ENCODE data around the gene CAMTA1. TPM values are rescaled to one million over a fixed set of nuclear protein-coding genes. Genes with fewer than 3 reads are reported as not detected.

CAMTA1 gene
- polyA plus RNA-seq, 1 donor from 2014 or later = 79.0 TPM

DNA sequence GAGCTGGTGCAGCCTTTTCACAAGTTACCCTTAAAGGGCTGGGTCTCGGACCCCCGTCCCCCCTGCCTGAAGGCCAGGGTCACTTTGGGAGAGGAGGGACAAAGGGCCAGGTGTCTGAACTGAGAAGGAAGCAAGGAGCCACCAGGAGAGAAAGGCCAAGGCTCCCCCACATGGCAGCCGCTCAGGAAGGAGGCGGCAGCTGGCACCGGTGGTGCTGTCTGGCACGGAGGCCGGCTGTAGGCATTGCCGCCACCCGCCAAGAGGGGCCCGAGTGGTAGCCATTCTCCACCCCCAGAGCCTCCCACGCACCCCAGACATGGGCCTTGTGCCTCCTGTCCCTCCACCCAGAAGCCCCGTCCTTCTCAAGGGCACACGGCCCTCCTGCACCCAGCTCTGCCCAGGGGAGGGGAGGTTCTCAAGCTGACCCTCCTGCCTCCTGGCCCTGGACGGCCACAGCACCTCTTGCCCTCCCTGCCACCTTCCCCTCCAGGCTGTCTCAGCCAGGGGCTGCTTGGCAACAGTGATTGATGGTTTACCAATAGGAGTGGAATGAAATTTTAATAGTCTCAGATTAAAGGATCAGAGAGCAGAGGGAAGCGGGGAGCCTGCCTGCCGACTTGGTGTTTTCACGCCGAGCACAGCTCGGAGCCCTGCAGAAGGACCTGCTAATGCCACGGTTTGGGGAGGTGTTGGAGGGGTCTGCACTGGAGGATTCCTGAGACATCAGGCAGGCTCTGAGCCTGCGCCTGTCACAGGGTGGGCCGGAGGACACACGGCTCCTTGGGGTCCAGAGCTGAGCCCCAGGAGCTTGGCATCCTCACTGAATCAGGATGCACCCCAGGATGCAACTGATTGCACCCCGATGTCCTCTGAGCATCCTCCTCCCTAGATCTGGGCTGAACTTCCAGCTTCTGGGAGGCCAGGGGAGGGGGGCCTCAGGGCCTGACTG lies 773.9 kb downstream of the CAMTA1 start:
- Mint-ChIP-seq H3K4me3 (no peak overlapping the region), H3K27me3 (peaks cover 5% of the 10 kb centered on the region), H3K4me1 (no peaks in the 10 kb centered on the region), H3K36me3 (peaks cover 2% of the 10 kb centered on the region), H3K9me3 (peaks cover 0 to 2% (median 0%) of the 10 kb centered on the region in 3 donors), H3K27ac (no peak overlapping the region)

DNA sequence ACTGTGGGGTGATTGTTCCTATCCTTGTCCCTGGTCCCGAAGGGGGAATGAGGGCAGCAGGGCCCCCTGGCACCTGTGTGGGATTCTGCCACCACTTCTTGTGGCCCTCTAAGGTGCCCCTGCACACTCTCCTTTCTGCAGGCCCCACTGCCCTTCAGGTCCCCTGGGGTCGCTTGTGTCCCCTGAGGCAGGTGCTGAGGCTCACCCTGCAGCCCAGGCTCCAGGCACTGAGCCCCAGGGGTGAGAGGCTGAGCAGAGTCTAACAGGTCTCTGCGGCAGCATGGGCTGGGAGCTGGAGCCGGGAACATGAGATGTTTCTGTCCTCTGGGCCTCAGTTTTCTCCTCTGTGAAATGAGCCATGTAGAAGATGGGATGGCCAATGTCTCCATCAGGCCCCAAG lies 774.9 kb downstream of the CAMTA1 start:
- H3K4me1 Mint-ChIP-seq = no peaks in the 10 kb centered on the region
- H3K27me3 Mint-ChIP-seq = peaks cover 5% of the 10 kb centered on the region
- H3K27ac Mint-ChIP-seq = no peak overlapping the region
- no peaks in the 10 kb centered on the region for H3K9me3 Mint-ChIP-seq
- H3K36me3 Mint-ChIP-seq = no peaks in the 10 kb centered on the region
- no peak overlapping the region for H3K4me3 Mint-ChIP-seq

DNA sequence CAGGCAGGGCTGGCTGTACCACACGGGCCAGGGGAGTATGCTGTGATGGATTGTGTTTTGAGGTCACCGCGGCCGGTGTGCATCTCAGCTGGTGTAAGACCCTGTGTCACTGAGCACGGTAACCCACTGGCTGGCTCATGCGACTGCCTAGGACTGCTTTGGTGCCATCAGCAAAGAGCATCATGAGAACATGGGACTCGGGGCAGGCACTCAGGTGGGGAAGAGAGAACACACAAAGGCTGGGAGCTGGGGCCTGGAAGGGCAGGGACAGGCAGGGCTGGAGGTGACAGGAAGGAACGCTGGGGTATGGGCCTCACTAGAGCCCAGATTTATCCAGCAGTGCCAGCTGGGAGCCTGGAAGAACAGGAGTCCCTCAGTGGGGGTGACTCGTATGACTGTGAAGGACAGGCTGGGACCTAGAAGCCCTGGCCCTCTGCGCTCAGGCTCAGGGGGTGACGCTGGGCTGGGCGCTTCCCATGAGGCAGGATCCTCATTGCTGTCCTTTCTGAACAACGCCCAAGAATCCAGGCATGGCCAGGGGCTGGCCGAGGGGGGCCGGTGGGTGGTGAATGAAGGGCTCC lies 775.4 kb downstream of the CAMTA1 start:
- H3K4me1 Mint-ChIP-seq = no peaks in the 10 kb centered on the region
- no peaks in the 10 kb centered on the region for H3K36me3 Mint-ChIP-seq
- no peak overlapping the region for H3K27ac Mint-ChIP-seq
- H3K27me3 Mint-ChIP-seq = peaks cover 3% of the 10 kb centered on the region
- no peak overlapping the region for H3K4me3 Mint-ChIP-seq
- no peaks in the 10 kb centered on the region for H3K9me3 Mint-ChIP-seq

- Mint-ChIP-seq H3K27ac (no peak overlapping the region), H3K4me3 (no peak overlapping the region), H3K9me3 (no peaks in the 10 kb centered on the region), H3K36me3 (no peaks in the 10 kb centered on the region), H3K4me1 (no peaks in the 10 kb centered on the region), H3K27me3 (peaks cover 1% of the 10 kb centered on the region)
Measured at GRCh38 chr1:7561331-7561921, 776.2 kb downstream of the CAMTA1 start.

GRCh38 chr1:7561936-7562728 lies 776.9 kb downstream of the CAMTA1 start:
- Mint-ChIP-seq H3K4me1 (no peaks in the 10 kb centered on the region), H3K27ac (no peak overlapping the region), H3K27me3 (peaks cover 1% of the 10 kb centered on the region), H3K4me3 (no peak overlapping the region), H3K9me3 (no peaks in the 10 kb centered on the region), H3K36me3 (no peaks in the 10 kb centered on the region)

DNA sequence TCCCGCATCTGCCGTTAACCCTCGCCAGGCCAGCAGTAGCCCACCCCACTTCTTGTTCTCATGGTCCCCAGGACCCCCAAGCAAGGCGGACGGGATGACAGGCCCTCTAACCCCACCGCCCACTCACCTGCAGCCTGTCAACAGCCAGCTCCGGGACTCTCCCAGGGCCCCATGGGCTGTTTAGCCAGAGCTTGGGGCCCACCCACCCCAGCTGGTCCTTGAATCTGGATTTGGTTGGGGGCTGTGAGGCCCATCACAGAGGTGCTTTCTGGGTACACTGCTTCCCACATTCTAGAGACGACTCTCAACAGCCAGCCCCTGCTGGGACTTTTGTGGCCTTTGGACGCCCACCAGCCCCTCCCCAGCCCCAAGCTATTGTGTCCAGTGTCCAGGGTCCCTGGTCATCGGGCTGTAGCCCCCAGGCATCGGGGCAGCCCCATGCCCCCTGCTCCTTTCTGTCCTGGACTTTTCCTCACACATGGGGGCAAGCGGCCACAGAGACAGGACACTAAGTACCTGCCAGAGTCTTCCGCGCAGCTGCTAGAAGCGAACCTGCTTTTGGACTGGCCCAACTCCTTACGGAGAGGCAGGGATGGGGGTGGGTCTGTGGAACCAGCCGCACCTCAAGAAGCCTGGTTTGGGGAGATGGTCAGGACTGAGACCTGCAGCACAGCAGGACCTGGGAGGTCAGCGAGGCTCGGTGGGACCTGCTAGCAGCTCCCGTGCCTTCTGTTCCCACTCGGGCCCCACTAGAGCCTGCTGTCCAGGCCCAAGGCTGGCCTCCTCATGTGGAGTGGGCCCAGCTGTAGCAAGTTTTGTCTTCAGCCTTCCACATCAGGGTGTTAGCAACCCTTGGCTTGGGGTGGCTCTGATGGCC lies 777.7 kb downstream of the CAMTA1 start:
- Mint-ChIP-seq H3K4me3 (no peak overlapping the region), H3K9me3 (no peaks in the 10 kb centered on the region), H3K27ac (no peak overlapping the region), H3K27me3 (peaks cover 1% of the 10 kb centered on the region), H3K4me1 (no peaks in the 10 kb centered on the region), H3K36me3 (no peaks in the 10 kb centered on the region)

DNA sequence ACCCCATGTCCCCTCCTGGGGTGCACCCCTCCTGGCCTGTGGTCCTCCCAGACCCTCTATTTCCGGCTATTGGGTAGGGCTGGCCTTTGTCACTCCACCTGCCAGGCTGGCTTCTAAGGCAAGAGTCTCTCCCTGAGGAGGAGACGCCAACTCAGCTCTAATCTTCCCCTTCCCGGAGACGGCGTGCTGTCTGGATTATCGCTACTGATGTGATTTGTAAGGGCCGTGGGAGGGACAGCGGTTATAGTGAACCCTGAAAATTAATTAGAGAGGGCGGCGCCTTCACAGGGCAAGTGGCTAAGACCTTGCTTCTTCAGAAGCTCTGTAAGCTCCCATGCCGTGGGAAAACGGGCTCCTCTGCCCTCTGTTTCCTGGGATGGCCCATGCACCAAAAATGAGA lies 778.9 kb downstream of the CAMTA1 start:
- H3K36me3 Mint-ChIP-seq = no peaks in the 10 kb centered on the region
- H3K4me3 Mint-ChIP-seq = no peak overlapping the region
- H3K27me3 Mint-ChIP-seq = no peaks in the 10 kb centered on the region
- no peaks in the 10 kb centered on the region for H3K4me1 Mint-ChIP-seq
- no peaks in the 10 kb centered on the region for H3K9me3 Mint-ChIP-seq
- no peak overlapping the region for H3K27ac Mint-ChIP-seq

DNA sequence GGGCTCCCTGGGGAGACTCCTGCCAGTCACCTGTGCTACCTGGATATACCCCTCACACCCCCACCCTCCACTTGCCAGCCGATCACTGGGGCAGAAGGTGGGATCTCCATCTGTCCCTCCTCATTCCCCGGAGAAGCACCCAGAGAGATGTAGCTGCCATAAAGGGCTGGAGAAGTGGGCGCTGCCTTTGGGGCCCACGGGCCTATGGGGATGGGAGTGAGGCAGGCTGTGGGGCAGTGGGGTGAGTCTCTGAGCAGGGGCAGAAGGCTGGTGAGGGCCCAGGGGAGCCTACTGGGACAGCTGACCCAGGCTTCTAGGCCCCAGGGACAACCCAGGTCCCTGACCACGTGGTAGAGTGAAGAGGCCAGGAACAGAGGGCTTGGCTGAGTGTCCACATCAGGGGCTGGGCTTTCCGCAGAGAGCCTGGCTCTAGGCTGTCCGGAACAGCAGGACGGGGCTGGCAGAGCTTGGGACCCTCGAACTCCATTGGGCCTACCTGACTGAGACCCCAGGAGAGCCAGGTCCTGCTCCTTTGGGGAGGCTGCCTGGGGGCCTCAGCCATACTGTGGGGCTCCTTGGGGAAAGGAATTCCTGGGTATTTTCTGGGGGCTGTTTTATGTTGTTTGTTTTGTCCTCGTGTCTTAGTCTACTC lies 780.0 kb downstream of the CAMTA1 start:
- Mint-ChIP-seq H3K4me1 (no peaks in the 10 kb centered on the region), H3K27ac (no peak overlapping the region), H3K4me3 (no peak overlapping the region), H3K36me3 (no peaks in the 10 kb centered on the region), H3K9me3 (no peaks in the 10 kb centered on the region), H3K27me3 (no peaks in the 10 kb centered on the region)

DNA sequence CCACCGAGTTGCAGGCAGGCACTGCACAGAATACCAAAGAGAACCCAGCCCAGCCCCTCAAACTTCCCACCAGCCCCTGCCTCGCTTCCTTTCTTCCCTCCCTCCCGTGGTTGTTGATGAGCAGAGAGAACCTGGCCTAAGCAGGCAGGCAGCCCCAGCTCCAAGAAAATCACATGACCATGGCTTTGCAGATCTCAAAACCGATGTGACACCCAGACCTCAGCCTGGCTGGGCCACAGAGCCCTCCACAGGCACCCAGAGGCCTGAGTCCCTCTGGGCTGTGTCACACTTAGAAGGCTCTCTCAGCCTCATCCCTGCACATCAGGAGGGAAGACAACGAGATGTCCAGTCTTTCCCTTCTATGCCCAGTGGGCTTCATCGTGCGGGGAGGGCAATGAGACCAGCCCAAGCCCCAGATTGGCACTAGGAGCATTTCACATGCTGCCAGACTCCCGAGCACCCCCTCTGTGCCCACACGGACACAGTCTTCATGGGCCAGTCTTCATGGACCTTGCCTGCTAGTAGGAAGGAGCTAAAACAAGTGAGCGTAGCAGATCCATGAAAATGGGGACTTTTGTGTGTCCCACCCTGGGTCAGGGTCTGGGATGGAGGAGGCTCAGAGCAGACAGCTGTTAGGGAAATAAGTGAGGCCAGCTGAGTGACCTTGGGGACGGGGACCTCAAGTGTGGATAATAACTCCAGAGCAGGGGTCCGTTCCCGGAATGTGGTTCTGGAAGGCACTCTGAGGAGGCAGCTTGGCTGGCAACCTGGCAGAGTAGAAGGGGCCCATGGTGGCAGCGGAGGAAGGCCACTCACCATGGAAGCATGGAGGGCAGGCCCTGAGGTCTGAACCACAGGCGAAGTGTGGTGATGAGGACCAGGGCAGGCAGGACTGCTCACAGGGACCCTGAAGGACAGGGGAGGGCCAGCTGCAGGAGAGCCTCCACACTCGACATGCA lies 781.4 kb downstream of the CAMTA1 start:
- H3K4me3 Mint-ChIP-seq = no peak overlapping the region
- H3K4me1 Mint-ChIP-seq = no peaks in the 10 kb centered on the region
- no peaks in the 10 kb centered on the region for H3K9me3 Mint-ChIP-seq
- no peak overlapping the region for H3K27ac Mint-ChIP-seq
- H3K36me3 Mint-ChIP-seq = no peaks in the 10 kb centered on the region
- no peaks in the 10 kb centered on the region for H3K27me3 Mint-ChIP-seq

- H3K36me3 Mint-ChIP-seq = no peaks in the 10 kb centered on the region
- no peak overlapping the region for H3K27ac Mint-ChIP-seq
- H3K9me3 Mint-ChIP-seq = no peaks in the 10 kb centered on the region
- H3K4me1 Mint-ChIP-seq = no peaks in the 10 kb centered on the region
- no peaks in the 10 kb centered on the region for H3K27me3 Mint-ChIP-seq
- H3K4me3 Mint-ChIP-seq = no peak overlapping the region
Measured at GRCh38 chr1:7567376-7567775, 782.1 kb downstream of the CAMTA1 start.

GRCh38 chr1:7568053-7568452 lies 782.8 kb downstream of the CAMTA1 start:
- Mint-ChIP-seq H3K27me3 (no peaks in the 10 kb centered on the region), H3K36me3 (no peaks in the 10 kb centered on the region), H3K4me1 (no peaks in the 10 kb centered on the region), H3K4me3 (no peak overlapping the region), H3K27ac (no peak overlapping the region), H3K9me3 (no peaks in the 10 kb centered on the region)

GRCh38 chr1:7568901-7569524 lies 783.8 kb downstream of the CAMTA1 start:
- Mint-ChIP-seq H3K4me1 (no peaks in the 10 kb centered on the region), H3K27ac (no peak overlapping the region), H3K27me3 (no peaks in the 10 kb centered on the region), H3K36me3 (no peaks in the 10 kb centered on the region), H3K9me3 (no peaks in the 10 kb centered on the region), H3K4me3 (no peak overlapping the region)

GRCh38 chr1:7570311-7570710 lies 785.1 kb downstream of the CAMTA1 start:
- no peak overlapping the region for H3K27ac Mint-ChIP-seq
- no peak overlapping the region for H3K4me3 Mint-ChIP-seq
- H3K4me1 Mint-ChIP-seq = no peaks in the 10 kb centered on the region
- no peaks in the 10 kb centered on the region for H3K36me3 Mint-ChIP-seq
- no peaks in the 10 kb centered on the region for H3K9me3 Mint-ChIP-seq
- H3K27me3 Mint-ChIP-seq = no peaks in the 10 kb centered on the region
